Stimulated activated effector memory CD8-positive, alpha-beta T cell treated with anti-CD3 and anti-CD28 coated beads, Interleukin-12 subunit alpha, Interleukin-12 subunit beta, amount 100 ng/mL, for 72 hours (primary cell): Measurements from ENCODE around the gene VSIG10.
"Not testable (repeated sequence)": the region's sequence is repeated elsewhere in the genome, so short reads cannot be mapped to it uniquely, and the experiment has no call there.

ENCODE experiments used
- ATAC-seq: fragments of 150-1000 bp; cut with Tn5 transposase; 2 replicates; pipeline ENCODE4 v1.10.0; 2021
- DNase-seq, 2 donors: peaks; one replicate each; pipeline ENCODE4 v3.0.0; 2021 to 2022; ENCODE audit warnings: low spot score in 2 of 2
- H3K27ac Mint-ChIP-seq: one replicate; pipeline ENCODE4 v1.8.0; 2022; ENCODE audit warnings: mild to moderate bottlenecking, mixed read lengths
- H3K36me3 Mint-ChIP-seq: one replicate; pipeline ENCODE4 v1.8.0; 2022; ENCODE audit warnings: mild to moderate bottlenecking, mixed read lengths
- H3K4me1 Mint-ChIP-seq: one replicate; pipeline ENCODE4 v1.8.0; 2022; ENCODE audit warnings: mixed read lengths
- H3K4me3 Mint-ChIP-seq: one replicate; pipeline ENCODE4 v1.8.0; 2022; ENCODE audit warnings: mild to moderate bottlenecking, mixed read lengths
- H3K9me3 Mint-ChIP-seq: one replicate; pipeline ENCODE4 v1.8.0; 2022; ENCODE audit warnings: mixed read lengths

VSIG10 gene

DNA sequence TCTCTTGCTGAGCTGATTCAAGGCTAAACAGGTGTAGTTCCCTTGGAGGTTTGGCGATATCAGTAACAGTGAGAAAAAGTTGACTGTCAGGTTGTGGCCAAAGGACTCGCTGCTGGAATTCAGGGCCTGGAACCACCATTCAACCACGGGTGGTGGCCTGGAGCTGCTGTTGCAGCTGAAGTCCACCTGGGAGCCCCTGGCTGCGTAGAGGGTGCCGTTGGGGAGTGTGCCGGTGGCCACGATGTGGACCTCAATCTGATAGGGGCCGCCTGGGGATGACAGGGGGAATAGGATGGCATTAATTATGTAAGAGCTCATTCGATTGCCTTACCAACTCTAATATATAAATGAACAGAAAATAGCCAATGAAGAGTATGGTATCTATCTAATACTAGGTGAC, 21.6 kb downstream of the VSIG10 start:
- Mint-ChIP-seq H3K4me1 (no peaks in the 10 kb centered on the region), H3K4me3 (no peak overlapping the region), H3K36me3 (no peaks in the 10 kb centered on the region), H3K9me3 (no peaks in the 10 kb centered on the region), H3K27ac (no peak overlapping the region)
- ATAC-seq (no peak), DNase-seq (no peak)

- H3K9me3 Mint-ChIP-seq, H3K4me1 Mint-ChIP-seq, ATAC-seq, H3K4me3 Mint-ChIP-seq, DNase-seq, H3K27ac Mint-ChIP-seq, H3K36me3 Mint-ChIP-seq: not testable (repeated sequence)
Measured at GRCh38 chr12:118081521-118081920, 22.3 kb downstream of the VSIG10 start.

DNA sequence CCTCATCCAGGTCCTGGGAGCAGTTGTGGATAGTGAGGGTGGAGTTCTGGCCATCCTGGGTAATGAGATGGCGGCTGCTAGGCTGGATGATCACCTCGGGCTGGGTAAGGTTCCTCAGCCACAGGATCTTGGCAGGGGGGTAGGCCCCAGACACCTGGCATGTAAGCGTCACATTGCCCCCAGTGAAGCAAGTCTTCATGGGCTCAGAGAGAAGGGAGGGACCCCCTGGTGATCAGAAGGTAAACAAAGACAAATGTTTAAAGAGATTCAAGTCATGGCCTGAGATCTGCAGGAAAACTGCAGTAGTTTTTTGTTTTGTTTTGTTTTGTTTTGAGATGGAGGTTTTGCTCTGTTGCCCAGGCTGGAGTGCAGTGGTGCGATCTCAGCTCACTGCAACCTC, 30.0 kb downstream of the VSIG10 start:
- H3K4me3 Mint-ChIP-seq, result no peak overlapping the region
- no peaks in the 10 kb centered on the region for H3K36me3 Mint-ChIP-seq
- H3K27ac Mint-ChIP-seq, result no peak overlapping the region
- DNase-seq (no peak), ATAC-seq (no peak)
- H3K9me3 Mint-ChIP-seq, result no peaks in the 10 kb centered on the region
- H3K4me1 Mint-ChIP-seq, result no peaks in the 10 kb centered on the region

- Mint-ChIP-seq H3K36me3 (no peaks in the 10 kb centered on the region), H3K4me1 (peaks cover 3% of the 10 kb centered on the region), H3K9me3 (no peaks in the 10 kb centered on the region), H3K27ac (no peak overlapping the region), H3K4me3 (no peak overlapping the region)
- ATAC-seq (no peak), DNase-seq (no peak)
Measured at GRCh38 chr12:118070650-118071049, 33.2 kb downstream of the VSIG10 start.

DNA sequence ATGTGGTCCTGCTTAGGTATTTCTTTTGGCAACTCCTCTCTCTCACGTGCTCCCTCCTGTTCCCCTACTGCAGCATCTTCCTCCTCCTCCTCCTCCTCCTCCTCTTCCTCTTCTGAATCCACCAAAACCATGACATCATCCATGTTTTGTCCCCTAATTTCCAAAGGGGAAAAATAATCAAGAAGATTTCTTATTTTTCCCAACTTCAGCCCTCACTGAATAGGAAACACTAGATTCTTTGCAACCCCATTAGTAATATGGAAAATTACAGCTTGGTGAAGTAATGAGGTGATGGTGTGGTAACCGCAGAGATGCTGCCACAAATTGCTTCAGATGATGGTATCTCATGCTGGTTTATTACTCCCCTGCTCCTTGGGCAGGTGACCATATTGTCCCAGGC, 35.4 kb downstream of the VSIG10 start:
- Mint-ChIP-seq H3K4me1 (peaks cover 20% of the 10 kb centered on the region), H3K4me3 (no peak overlapping the region), H3K27ac (no peak overlapping the region), H3K36me3 (no peaks in the 10 kb centered on the region), H3K9me3 (no peaks in the 10 kb centered on the region)
- ATAC-seq, result peak; percentile 59
- DNase-seq, result no peak

DNA sequence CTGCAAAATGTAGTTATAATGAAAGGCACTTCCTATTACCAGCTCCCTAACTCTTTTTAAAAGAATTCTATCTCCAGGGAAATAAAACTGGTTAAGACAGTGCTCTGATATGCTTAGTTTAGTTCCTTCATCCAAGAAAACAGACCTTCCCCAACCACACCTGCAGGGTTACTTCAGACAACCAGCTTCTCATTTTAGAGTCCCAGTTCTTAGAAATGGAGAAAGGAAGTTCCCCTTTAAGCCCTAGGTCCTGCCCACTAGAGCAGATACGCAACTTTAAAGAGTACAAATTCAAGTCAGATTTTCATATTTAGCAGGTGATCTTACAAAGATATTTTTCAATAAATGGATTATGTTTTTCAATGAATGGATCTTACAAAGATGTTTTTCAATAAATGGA, 38.4 kb downstream of the VSIG10 start:
- Mint-ChIP-seq H3K4me3 (no peak overlapping the region), H3K27ac (no peak overlapping the region), H3K4me1 (peaks cover 33% of the 10 kb centered on the region), H3K36me3 (peaks cover 20% of the 10 kb centered on the region), H3K9me3 (no peaks in the 10 kb centered on the region)
- DNase-seq (no peak), ATAC-seq (no peak)

GRCh38 chr12:118064608-118065007, 39.2 kb downstream of the VSIG10 start:
- peak overlapping the region; percentile 35 for H3K4me3 Mint-ChIP-seq
- no peaks in the 10 kb centered on the region for H3K9me3 Mint-ChIP-seq
- peaks cover 33% of the 10 kb centered on the region for H3K4me1 Mint-ChIP-seq
- peak in 1 of 2 donors; percentile 56 for DNase-seq
- peak overlapping the region; percentile 45 for H3K27ac Mint-ChIP-seq
- ATAC-seq, result peak; percentile 49
- H3K36me3 Mint-ChIP-seq, result peaks cover 28% of the 10 kb centered on the region

GRCh38 chr12:118063576-118064391, 40.0 kb downstream of the VSIG10 start:
- peaks cover 36% of the 10 kb centered on the region for H3K36me3 Mint-ChIP-seq
- H3K4me1 Mint-ChIP-seq, result peaks cover 41% of the 10 kb centered on the region
- ATAC-seq (no peak), DNase-seq (no peak)
- no peaks in the 10 kb centered on the region for H3K9me3 Mint-ChIP-seq
- H3K4me3 Mint-ChIP-seq, result peak overlapping the region; percentile 35
- peak overlapping the region; percentile 17 for H3K27ac Mint-ChIP-seq

DNA sequence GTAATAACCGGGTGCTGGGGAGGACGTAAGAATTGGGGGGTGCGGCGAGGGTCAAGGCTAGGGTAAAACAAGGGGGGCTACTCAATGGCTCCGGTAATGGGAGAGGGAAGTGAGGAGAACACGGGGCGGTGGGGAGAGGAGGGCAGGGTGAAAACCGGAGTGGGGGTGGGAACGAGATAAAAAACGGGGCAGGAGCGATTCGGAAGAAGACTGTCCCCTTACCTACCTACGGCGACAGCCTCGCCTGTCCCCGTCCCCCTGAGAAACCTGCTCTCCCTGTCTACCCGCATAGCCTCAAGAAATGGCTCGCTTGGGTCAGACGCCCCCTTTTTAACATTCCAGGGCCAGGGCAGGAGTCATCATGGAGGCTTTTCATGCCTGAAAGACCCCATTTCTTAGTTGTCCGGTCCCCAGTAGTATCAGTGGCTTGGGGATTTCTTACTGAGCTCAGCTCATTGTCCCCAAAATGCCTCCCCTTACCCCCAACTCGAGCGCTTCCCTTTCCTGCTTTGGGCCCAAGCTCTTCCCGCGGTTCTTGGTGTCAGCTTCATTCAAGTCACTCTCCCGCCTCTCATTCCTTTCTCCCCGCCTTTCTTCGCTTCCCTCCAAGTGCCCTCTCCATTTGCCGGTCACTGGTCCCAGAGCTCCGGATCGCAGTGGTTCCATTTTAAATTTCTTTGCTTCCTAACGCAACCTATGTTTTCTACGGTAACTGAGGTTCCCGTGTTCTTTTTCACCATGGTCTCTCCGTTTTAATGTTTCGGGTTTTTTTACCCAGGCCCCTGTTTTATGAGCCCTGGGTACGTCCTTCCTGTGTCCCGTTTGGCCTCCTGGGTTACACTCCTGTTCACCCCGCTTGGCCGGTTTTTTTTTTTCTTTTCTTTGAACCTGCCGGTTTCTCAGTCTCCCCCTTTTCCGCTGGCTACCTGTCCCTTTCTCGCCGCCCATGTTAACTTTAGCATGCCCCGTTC, 41.7 kb downstream of the VSIG10 start:
- Mint-ChIP-seq H3K4me3 (peak overlapping the region; percentile 99), H3K9me3 (no peaks in the 10 kb centered on the region), H3K27ac (peak overlapping the region; percentile 99), H3K36me3 (peaks cover 45% of the 10 kb centered on the region), H3K4me1 (peaks cover 49% of the 10 kb centered on the region)
- ATAC-seq (no peak), DNase-seq (peak in 1 of 2 donors; percentile 64)

DNA sequence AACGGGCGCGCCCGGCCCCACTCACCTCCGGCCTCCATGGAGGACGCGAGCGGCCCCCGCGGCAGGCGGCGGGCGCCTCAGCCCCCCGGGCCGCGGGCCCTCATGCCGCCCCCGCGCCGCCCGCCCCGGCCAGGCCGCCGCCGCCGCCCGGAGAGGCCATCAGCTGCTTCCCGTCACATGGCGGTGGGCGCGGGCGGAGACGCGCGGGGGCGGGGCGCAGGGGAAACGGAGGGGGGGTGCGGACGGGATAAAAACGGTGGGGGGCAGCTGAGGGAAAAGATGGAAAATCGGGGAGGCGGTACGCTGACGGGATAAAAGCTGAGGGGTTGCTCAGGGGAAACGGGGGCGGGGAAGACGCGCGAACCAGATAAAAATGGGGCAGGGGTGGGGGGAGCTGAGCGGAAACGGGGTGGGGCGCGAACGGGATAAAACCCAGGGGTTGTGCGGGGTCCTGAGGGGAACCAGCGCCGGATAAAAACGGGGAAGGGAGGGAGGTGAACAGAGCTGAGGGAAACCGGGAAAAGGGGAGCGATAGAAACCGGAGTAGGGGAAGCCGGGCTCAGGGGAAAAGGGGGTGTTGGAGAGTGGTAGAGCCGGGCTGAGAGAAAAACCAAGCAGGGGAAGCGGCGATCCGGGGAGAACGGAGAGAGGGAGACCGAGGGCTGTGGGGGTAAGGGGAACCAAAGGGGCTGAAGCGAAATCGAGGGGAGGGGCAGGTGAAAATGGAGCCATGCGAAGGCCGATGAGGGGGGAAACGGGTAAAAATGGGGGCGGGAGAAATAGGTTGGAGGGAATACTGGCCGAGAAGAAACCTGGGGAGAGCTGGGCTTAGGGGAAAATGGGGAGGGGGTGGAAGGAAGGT, 42.6 kb downstream of the VSIG10 start, which contains the start of gene WSB2:
Gene WSB2 (minus strand): TSS at position 169 of the 862 bp plus-strand sequence. CDS start 131 bp downstream, at position 38.
- peak within 1 kb of the TSS; percentile 99 for H3K4me3 Mint-ChIP-seq
- H3K27ac Mint-ChIP-seq, result peak within 1 kb of the TSS; percentile 99
- peaks cover 51% of the 10 kb centered on the region for H3K4me1 Mint-ChIP-seq
- no peaks in the 10 kb centered on the region for H3K9me3 Mint-ChIP-seq
- DNase-seq (peak; percentile 47 to 78), ATAC-seq (peak; percentile 70)
- H3K36me3 Mint-ChIP-seq, result peaks cover 47% of the 10 kb centered on the region

GRCh38 chr12:118060301-118061010, 43.4 kb downstream of the VSIG10 start:
- Mint-ChIP-seq H3K4me1 (peaks cover 53% of the 10 kb centered on the region), H3K36me3 (peaks cover 52% of the 10 kb centered on the region), H3K9me3 (no peaks in the 10 kb centered on the region), H3K4me3 (peak overlapping the region; percentile 99), H3K27ac (peak overlapping the region; percentile 99)
- ATAC-seq (peak; percentile 59), DNase-seq (peak in 1 of 2 donors; percentile 78)

DNA sequence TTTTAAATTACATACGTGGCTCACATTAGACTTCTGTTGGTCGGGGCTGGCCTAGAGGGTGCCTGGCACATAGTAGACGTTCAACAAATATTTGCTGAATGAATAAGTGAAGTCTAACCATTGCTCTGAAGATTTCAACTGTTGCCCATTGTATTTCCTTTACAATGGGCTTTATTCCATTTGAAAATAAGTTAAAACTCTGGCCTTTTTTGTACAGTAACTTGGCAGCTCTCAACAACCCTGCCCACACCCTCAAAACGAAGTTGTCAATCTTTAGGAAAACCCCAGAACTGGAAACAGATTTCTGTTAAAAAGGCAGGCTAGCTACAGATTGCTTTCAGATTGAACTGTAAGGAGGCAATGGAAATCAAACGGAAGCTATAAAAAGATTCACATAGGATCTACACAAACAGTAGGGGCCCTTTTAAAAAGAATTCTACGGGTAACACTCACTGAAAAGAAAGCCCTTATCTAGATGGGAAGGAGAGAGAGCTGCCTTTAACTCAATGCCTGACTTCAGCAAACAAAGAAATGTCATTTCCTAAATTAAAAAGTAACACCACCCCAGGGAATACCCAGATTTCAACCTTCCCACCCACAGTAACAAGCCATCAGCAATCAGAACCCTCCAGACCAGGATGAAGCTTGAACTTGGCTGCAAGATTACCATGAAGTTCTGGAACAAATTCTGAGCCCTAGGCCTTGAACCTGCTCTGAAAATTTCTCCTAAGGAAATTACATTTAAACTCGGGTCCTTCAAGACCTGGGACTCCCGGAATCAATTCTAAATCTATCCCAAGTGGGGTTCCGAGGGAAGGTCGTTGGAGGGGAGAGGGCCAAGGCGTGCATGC, 44.2 kb downstream of the VSIG10 start:
- H3K4me1 Mint-ChIP-seq, result peaks cover 44% of the 10 kb centered on the region
- peaks cover 52% of the 10 kb centered on the region for H3K36me3 Mint-ChIP-seq

GRCh38 chr12:118058881-118059280, 44.9 kb downstream of the VSIG10 start:
- peak overlapping the region; percentile 99 for H3K27ac Mint-ChIP-seq
- H3K4me1 Mint-ChIP-seq, result peaks cover 37% of the 10 kb centered on the region
- H3K36me3 Mint-ChIP-seq, result peaks cover 57% of the 10 kb centered on the region
- ATAC-seq (no peak), DNase-seq (no peak)
- peak overlapping the region; percentile 99 for H3K4me3 Mint-ChIP-seq
- H3K9me3 Mint-ChIP-seq, result no peaks in the 10 kb centered on the region

More for the DNA sequence above, 44.2 kb downstream of the VSIG10 start:
- DNase-seq (no peak), ATAC-seq (no peak)
- H3K9me3 Mint-ChIP-seq, result no peaks in the 10 kb centered on the region
- peak overlapping the region; percentile 99 for H3K27ac Mint-ChIP-seq
- H3K4me3 Mint-ChIP-seq, result peak overlapping the region; percentile 99
